Ramos (cell line): ENCODE results near the gene PCED1B.

Source experiments
- in situ Hi-C: fragments of 300-500 bp; cut with MboI; formaldehyde crosslinking; loops from one replicate; pipeline ENCODE4 v1.14.3; 2022; ENCODE audit warnings: low sequenced_read_pairs; ENCODE audit not compliant: unreplicated experiment

PCED1B gene

DNA sequence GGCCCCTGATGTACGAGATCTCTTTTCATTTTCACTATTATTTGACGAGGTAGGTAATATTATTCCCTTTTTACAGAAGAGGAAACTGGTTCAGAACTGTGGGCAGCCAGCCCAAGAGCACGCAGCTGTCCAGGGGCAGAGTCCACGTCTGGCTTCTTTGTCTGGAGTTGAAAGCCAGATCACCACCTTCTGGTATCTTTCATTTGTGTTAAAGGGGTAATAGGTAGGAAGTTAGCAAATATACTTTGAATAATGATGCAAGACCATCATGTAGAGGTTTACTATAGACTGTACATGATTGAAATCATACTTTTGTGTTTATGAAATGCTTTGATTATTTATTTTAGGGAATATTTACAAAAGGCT, 144.4 kb downstream of the PCED1B start:
- in situ Hi-C loops, result no loop called here

DNA sequence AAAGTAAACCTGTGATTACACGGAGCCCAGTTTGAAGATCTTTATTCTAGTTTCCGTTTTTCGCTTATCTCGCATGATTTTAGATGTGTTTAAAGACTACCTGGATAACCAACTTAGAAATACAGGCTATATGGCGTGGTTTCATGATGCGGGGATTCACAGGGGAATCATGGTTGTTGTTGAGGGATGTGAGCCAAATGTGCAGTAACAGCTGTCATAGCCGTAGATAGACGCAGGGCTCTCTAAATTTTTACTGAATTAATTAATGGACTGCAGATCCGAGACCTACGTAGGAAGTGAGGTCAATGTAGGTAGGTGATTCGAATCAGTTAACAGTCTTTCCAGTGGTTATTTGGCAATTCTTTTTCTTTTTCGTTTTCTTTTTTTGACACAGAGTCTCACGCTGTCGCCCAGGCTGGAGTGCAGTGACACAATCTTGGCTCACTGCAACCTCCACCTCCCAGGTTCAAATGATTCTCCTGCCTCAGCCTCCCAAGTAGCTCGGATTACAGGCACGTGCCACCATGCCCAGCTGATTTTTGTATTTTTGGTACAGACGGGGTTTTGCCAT, 145.2 kb downstream of the PCED1B start:
- in situ Hi-C loops, result no loop called here

DNA sequence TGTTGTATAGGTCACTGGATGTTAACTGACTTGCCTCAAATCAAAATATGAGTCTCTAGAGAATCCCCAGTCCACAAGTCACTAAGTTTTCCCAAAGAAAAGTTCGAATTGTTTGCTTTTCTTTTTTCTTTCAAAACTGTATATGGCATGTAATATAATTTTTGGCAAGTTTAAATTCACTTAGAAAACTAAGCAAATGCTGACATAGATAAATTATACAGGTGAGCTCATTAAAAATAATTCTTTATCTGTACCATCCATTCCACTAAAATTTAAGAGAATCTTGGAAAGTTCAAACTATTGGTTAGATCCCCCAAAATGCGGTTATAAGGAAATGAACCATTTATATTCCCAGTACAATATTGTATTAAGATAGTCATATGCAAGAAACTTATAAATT, 145.9 kb downstream of the PCED1B start:
- in situ Hi-C loops, result no loop called here

DNA sequence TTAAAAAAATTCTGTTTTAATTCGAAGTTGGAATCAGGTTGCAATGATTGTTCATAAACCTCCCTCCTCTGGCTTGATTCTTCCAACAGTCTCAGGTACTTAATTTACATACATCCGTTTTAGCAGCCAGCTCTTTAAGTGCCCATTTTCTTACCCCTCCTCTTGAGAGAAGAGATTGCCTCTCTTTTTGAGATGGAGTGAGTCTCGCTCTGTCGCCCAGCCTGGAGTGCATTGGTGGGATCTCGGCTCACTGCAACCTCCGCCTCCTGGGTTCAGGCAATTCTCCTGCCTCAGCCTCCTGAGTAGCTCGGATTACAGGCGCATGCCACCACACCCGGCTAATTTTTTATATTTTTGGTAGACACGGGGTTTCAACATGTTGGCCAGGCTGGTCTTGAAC, 146.8 kb downstream of the PCED1B start:
- in situ Hi-C loops, result no loop called here

DNA sequence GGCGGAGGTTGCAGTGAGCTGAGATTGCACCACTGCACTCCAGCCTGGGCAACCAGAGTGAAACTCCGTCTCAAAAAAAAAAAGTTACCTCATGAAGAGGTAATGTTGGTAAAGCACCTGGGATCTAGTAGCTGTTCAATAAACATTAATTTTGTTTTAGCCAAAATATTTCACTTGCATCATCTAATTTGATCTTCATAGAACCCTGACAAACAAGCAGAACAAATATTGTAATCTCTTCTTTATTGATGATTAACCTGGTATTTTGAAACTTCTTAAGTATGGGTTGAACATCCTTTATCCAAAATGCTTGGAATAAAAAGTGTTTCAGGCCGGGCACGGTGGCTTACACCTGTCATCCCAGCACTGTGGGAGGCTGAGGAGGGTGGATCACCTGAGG, 149.4 kb downstream of the PCED1B start:
- in situ Hi-C loops, result no loop called here

DNA sequence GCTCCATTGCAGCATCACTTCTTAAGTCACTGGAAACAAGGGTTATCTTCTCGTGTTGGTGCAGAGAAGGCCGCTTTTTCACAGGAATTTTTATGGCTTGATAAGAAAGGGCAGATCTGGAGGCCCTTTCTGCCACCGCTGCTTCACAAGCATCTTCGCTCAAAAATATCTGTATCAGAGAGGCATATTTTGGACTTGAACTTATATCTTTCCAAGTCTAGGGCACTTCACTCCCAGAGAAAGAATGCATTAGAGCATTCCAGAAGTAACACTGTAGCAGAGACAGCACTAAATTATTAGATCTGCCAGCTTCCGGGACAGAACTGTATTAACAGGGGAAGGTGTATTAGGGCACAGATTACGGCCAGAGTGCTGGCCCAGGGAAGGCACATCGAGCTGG, 152.0 kb downstream of the PCED1B start:
- in situ Hi-C loops, result no loop called here

DNA sequence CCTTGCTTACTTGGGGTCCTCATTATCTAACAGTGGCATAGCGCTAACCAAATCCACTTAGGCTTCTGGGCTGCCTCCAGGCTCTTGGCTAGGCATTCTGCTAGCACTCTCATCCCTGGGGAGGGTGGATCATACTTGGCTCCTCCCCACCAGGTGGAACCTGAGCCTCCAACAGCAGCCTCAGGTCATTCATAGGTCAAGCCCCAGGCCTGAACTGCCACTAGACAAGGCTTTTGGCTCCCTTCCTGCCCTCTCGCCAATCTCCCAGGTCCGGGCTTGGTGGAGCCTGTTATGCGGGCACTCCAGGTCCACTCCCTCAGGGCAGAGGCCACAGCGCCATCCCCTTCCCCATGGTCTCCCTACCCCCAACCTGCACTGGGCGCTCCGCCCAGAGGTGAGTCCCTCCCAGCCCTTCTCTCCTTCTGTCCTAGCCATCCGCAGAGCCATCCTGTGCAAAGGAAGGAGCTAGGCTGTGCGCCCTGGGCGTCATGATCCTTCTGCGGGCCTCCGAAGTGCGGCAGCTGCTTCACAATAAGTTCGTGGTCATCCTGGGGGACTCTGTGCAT, 155.2 kb downstream of the PCED1B start:
- in situ Hi-C loops, result no loop called here

DNA sequence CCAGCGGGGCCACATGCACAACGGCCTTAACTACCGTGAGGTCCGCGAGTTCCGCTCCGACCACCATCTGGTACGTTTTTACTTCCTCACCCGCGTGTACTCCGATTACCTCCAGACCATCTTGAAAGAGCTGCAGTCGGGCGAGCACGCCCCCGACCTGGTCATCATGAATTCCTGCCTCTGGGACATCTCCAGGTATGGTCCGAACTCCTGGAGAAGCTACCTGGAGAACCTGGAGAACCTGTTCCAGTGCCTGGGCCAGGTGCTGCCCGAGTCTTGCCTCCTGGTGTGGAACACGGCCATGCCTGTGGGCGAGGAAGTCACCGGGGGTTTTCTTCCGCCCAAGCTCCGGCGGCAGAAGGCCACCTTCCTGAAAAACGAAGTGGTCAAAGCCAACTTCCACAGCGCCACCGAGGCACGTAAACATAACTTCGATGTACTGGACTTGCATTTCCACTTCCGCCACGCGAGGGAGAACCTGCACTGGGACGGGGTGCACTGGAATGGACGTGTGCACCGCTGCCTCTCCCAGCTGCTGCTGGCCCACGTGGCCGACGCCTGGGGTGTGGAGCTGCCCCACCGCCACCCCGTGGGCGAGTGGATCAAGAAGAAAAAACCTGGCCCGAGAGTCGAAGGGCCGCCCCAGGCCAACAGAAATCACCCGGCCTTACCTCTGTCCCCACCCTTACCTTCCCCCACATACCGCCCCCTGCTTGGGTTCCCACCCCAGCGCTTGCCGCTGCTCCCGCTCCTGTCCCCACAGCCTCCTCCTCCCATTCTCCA, 156.0 kb downstream of the PCED1B start:
- in situ Hi-C loops, result no loop called here

DNA sequence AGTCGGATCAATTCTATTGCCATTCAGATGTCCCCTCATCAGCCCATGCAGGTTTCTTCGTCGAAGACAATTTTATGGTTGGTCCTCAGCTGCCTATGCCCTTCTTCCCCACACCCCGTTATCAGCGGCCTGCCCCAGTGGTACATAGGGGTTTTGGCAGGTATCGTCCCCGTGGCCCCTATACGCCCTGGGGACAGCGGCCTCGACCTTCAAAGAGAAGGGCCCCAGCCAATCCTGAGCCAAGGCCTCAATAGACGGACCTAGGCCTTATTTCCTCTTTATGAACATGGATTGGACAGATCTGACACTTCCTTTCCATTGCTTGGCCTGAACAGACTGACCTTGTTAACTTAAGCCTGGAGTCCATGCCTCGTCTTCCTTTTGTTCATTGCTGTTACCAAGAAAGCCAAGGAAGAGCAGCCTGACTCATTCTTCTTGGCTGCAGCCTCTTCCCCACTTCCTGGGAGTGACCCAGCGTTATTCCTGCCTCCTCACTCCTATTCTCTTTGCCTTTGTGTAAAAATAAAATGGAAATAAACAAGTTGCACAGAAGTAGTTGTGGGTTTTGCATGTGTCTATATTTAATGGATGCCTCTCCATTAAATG, 156.8 kb downstream of the PCED1B start:
- in situ Hi-C loops, result no loop called here

DNA sequence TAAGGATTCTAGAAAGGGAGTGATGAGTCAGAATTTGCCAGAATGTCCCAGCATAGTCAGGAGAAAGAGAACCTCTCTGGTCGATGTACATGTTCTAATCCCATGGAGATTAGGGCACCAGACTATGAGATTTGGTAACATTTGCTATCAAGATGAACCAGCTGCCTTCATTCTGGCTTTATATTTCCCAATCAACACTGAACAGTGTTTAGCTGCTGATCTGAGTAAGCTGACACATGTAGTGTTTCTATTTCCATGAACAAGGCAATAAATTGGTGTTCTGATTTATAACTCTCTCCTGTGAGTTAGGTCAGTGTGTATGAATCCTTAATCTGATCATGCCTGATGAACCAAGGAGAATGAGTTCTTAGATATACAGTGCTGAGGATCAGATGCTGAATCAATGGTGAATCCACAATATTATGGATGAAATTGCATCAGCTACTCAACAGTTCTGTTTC, 158.4 kb downstream of the PCED1B start:
- in situ Hi-C loops, result no loop called here

DNA sequence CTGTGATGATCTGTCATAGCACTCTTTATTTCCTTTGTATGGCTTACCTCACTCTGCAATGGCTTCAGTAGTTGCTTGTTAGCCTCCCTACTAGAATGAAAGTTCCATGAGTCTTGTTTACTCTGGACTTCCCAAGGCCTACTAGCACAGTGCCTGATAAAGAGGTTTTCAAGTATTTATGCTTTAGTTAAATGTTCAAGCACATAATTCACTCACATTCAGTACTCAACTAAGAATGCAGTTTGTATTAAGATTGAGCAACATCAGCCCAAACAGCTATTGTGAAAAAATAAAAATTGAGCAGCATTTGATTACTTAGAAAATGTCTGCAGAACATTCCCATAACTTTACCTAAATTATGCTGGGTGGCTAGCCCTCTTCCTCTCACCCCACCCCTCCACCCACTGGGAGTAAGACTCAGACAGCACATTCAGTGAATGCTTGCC, 159.3 kb downstream of the PCED1B start:
- in situ Hi-C loops, result no loop called here

DNA sequence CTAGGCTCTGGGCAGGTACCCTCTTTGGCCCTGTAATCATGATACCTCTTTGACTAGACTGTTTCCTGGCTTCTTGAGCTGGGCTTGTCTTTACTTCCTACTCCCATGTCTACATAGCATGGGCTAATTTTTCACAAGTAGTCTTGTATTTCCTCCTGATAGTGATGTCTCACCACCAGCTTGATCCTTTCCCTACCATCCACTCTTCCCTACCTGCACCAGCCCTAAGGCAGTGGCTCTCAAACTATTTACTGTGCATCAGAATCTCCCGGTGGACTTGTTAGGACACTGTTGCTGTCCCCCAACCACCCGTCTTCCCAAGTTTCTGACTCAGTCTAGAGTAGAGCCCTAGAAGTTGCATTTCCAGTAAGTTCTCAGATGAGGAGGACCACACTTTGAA, 163.0 kb downstream of the PCED1B start:
- in situ Hi-C loops, result no loop called here

DNA sequence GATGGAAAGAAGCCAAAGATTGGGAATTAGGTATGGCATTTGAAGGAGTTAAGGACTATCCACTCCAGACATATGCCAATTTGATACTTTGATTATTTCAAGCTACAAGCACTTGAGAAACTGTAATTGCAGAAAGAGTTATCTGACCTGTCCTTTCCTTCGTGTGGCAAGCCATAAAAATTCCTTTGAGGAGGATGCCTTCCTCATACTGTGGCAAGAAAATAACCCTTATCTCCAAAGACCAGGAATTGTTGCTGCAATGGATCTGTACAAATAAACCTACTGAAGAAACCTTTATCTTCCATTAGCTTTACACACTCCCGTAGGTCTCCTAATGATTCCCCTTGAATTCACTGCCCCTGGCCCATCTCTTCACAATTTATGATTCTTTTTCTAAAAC, 165.4 kb downstream of the PCED1B start:
- in situ Hi-C loops, result no loop called here

DNA sequence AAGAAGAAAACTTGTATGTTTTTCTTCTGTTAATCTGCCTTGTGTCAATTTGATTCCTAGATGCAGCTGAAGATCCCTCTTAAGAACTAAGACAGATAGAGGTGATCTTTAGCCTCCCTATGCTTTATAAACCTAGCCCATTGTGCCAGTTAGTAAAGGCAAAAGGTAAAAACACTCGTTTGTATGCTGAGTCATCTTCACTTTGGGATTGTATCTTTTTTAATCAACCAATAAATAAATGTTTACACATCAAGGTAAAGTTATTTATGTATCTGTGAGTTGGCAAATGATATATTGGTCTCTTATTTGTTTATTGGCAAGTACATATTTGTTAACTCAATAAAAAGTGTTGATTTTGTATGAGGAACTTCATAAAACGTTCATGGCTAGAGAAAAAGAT, 166.2 kb downstream of the PCED1B start:
- in situ Hi-C loops, result no loop called here

DNA sequence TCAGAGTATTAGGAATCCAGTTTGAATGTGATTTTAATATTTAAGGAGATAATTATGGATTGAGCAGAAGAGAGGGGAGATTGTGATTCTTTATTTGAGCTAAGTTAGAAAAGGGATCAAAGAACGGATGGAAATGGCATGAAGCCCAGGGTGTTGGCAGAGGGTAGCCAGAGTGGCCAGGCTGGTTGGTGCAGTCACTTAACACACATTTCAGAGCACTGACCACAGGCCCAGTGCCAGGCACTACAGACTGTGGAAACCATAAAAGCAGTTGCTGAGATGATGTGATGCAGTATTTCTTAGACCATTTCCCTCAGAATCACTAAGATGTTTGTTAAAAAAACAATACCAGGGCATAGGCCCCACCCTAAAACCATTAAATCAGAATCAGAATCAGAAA, 168.0 kb downstream of the PCED1B start:
- in situ Hi-C loops, result no loop called here

DNA sequence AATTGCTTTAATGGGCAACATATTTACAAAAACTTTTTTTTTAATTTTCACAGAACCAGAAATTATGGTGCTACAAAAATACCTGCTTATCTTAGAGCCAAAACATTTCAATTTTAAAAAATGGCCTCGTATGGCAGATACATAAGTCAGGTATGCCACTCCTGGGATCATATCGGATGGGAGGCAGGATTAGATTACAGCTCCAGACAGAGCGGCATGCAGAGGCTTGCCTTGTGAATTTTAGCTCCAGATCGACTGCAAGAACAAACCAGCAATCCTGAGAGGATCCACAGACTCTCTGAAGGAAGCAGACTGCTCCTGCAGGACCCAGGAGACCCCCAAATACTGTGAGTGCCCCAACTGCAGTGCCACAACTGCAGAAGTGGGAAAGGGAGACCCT, 169.7 kb downstream of the PCED1B start:
- in situ Hi-C loops, result no loop called here

DNA sequence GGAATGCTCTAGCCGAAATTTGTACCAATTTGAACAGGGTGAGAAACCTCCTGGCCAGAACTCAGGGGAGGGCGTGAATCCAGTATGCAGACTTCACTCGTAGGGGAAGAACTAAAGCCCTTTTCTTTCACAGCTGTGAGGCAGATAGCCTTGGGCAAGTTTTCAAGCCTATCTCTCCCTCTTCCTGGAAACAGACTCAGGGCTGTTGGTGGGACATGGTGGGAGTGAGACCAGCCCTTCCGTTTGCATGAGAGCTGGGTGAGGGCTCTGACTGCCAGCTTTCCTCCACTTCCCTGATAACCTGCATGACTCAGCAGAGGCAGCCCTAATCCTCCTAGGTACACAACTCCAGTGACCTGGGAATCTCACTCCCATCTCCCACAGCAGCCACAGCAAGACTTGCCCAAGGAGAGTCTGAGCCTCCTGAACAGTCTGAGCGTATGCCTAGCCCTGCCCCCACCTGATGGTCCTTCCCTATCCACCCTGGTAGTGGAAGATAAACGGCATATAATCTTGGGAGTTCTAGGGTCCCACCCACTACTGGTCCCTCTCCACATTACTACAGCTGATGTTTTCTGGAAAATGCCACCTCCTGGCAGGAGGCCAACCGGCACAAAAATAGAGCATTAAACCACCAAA, 170.4 kb downstream of the PCED1B start:
- in situ Hi-C loops, result no loop called here

DNA sequence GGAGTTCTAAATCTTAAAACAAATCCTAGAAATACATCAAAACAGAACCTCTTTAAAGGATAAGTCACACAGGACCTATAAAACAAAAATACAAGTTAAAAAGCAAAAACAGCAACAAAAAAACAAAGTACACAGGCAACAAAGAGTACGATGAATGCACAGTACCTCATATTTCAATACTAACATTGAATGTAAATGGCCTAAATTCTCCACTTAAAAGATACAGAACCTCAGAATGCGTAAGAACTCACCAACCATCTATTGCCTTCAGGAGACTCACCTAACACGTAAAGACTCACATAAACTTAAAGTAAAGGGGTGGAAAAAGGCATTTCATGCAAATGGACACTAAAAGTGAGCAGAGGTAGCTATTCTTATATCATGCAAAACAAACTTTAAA, 172.5 kb downstream of the PCED1B start:
- in situ Hi-C loops, result no loop called here

DNA sequence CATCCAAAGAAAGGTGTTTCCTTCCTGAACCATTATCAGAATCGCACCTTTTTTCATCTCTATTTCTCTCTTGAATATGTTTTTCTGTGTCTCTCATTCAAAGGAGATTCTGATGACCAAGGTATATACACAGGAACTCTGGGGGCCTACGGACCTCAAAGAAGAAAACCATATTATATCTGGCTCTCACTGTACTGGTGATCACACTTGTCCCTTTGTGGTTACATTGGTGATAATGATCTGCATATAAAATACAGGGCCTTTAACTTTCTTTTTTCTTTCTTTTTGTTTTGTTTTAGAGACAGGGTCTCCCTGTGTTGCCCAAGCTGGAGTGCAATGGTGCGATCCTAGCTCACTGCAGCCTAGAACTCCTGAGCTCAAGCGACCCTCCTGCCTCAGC, 185.5 kb downstream of the PCED1B start:
- in situ Hi-C loops, result no loop called here

DNA sequence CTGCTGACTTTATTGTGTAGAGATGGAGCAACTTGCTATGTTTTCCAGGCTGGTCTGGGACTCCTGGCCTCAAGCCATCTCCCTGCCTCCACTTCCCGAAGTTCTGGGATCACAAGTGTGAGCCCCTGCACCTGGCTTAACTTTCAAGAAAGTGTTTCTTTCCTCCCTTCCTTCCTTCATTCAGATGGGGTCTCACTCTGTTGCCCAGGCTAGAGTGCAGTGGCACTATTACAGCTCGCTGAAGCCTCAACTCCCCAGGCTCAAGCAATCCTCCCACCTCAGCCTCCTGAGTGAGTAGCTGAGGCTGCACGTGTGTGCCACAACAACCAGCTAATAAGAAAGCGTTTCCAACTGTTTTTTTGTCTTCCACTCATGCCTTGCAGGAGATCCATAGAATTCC, 186.0 kb downstream of the PCED1B start:
- in situ Hi-C loops, result no loop called here

DNA sequence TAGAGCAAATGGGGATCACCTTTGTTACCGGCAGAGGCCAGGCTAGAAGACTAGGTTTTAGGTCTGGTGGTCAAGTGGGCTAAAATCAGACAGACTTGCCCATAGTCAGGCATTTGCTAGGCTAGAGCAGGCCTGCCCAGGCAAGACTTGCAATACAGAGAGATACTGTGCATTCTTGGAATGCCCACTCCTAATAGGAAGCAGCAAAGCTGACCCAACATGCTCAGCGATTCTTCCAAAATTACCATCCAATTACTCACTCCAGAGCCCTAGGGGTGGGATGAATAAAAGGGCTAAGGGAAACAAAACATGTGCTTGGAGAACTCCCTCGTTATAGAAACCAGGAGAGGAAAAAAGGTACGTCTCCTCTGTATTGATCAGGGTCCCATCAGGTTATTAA, 188.2 kb downstream of the PCED1B start:
- in situ Hi-C loops, result no loop called here
